WTC11 (cell line): ENCODE measurements around the gene GPER1.

Experiments
- CREB1 ChIP-seq: sonication (generic); formaldehyde crosslinking; IDR thresholded peaks from 2 replicates; pipeline ENCODE4 v1.8.0; 2023; ENCODE audit warnings: mild to moderate bottlenecking, missing genetic modification reagents
- CTCF ChIP-seq: fragments of 200-600 bp; IDR thresholded peaks from 2 replicates; pipeline ENCODE4 v1.8.0; 2022; ENCODE audit warnings: antibody characterized with exemption
- FOXP1 ChIP-seq: sonication (generic); formaldehyde crosslinking; IDR thresholded peaks from 2 replicates; pipeline ENCODE4 v1.8.0; 2022; ENCODE audit warnings: missing genetic modification reagents, mild to moderate bottlenecking, moderate library complexity, borderline replicate concordance
- PRRX2 ChIP-seq: fragments of 250-450 bp; sonication (Bioruptor Pico); IDR thresholded peaks from 2 replicates; pipeline ENCODE4 v1.8.0; 2021; ENCODE audit warnings: mild to moderate bottlenecking
- TEAD1 ChIP-seq: sonication (generic); formaldehyde crosslinking; IDR thresholded peaks from 2 replicates; pipeline ENCODE4 v1.8.0; 2022; ENCODE audit warnings: mild to moderate bottlenecking, missing genetic modification reagents
- ZNF219 ChIP-seq: sonication (generic); formaldehyde crosslinking; IDR thresholded peaks from 2 replicates; pipeline ENCODE4 v1.8.0; 2023; ENCODE audit warnings: missing genetic modification reagents, mild to moderate bottlenecking, borderline replicate concordance

- TF ChIP-seq PRRX2 (CRISPR knock-in tag) (no peak), ZNF219 (CRISPR knock-in tag) (no peak), FOXP1 (CRISPR knock-in tag) (no peak), CTCF (no peak), TEAD1 (CRISPR knock-in tag) (no peak), CREB1 (CRISPR knock-in tag) (no peak)
Measured at GRCh38 chr7:1055491-1055955, 32.4 kb upstream of the GPER1 start.
